Upper lobe of left lung (tissue), 4 donors: ENCODE data around the gene ACTG2.

Experiments used
- EP300 ChIP-seq, 4 donors: sonication (generic); formaldehyde crosslinking; IDR thresholded peaks; one replicate each; pipeline ENCODE4 v1.5.1; 2017; ENCODE audit warnings: antibody characterized with exemption in 4 of 4, control low read depth in 2 of 4
- POLR2A ChIP-seq, 4 donors: fragments of 450-650 bp; IDR thresholded peaks; one replicate each; pipeline ENCODE4 v1.5.1; 2016 to 2017; ENCODE audit warnings: antibody characterized with exemption in 4 of 4, mild to moderate bottlenecking in 2 of 4
- POLR2AphosphoS5 ChIP-seq, 2 donors: sonication (generic); formaldehyde crosslinking; IDR thresholded peaks; one replicate each; pipeline ENCODE4 v1.5.1; 2017; ENCODE audit warnings: antibody characterized with exemption in 2 of 2
- TF ChIP-seq, protein P1 (sequence below), 6 experiments: fragments of 450-650 bp in 4 of 6; fragments of 200-600 bp in 2 of 6; sonication (generic) in 2 of 6; IDR thresholded peaks; one replicate each; pipeline ENCODE4 v1.5.1; 2016 to 2019; ENCODE audit warnings: antibody characterized with exemption in 6 of 6

- TF ChIP-seq POLR2A (IDR thresholded peaks at IDR 0.05): no peak
- no peak for TF ChIP-seq POLR2AphosphoS5 (IDR thresholded peaks at IDR 0.05)
- TF ChIP-seq, protein P1, sequence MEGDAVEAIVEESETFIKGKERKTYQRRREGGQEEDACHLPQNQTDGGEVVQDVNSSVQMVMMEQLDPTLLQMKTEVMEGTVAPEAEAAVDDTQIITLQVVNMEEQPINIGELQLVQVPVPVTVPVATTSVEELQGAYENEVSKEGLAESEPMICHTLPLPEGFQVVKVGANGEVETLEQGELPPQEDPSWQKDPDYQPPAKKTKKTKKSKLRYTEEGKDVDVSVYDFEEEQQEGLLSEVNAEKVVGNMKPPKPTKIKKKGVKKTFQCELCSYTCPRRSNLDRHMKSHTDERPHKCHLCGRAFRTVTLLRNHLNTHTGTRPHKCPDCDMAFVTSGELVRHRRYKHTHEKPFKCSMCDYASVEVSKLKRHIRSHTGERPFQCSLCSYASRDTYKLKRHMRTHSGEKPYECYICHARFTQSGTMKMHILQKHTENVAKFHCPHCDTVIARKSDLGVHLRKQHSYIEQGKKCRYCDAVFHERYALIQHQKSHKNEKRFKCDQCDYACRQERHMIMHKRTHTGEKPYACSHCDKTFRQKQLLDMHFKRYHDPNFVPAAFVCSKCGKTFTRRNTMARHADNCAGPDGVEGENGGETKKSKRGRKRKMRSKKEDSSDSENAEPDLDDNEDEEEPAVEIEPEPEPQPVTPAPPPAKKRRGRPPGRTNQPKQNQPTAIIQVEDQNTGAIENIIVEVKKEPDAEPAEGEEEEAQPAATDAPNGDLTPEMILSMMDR (IDR thresholded peaks at IDR 0.05): no peak
- TF ChIP-seq EP300 (IDR thresholded peaks at IDR 0.05): no peak
Measured at GRCh38 chr2:73947412-73948018, 54.7 kb downstream of the ACTG2 start.
